CD4-positive, alpha-beta memory T cell (primary cell): ENCODE data around the gene RPP25L. TPM values are rescaled to one million over a fixed set of nuclear protein-coding genes. Genes with fewer than 3 reads are reported as not detected.

Experiments
- CTCF ChIA-PET: fragments of 350-600 bp; sonication (Branson Sonifier 250); formaldehyde crosslinking; loops from one replicate; lab custom pipeline; 2021; ENCODE audit warnings: inconsistent platforms; ENCODE audit not compliant: partially characterized antibody; lab: Charles Lee
- POLR2A ChIA-PET: fragments of 350-600 bp; sonication (Branson Sonifier 250); formaldehyde crosslinking; loops from one replicate; lab custom pipeline; 2021; ENCODE audit not compliant: partially characterized antibody; lab: Charles Lee
- DNase-seq, 5 donors: peaks; one replicate each; pipeline versions ENCODE4 v3.0.0 to v3.0.0-alpha.2; 2020 to 2022; ENCODE audit warnings: mixed read lengths in 1 of 5
- H3K27ac ChIP-seq: one replicate; pipeline ENCODE4 v1.7.0; 2013; ENCODE audit warnings: low read depth, low read length
- H3K27me3 ChIP-seq: 2 replicates; pipeline ENCODE4 v1.7.0; 2013; ENCODE audit warnings: mild to moderate bottlenecking, low read length, moderate library complexity; ENCODE audit not compliant: insufficient read depth
- H3K36me3 ChIP-seq: 2 replicates; pipeline ENCODE4 v1.7.0; 2013; ENCODE audit warnings: mild to moderate bottlenecking, low read length, moderate library complexity; ENCODE audit not compliant: insufficient read depth
- H3K4me1 ChIP-seq: 2 replicates; pipeline ENCODE4 v1.7.0; 2013; ENCODE audit warnings: mild to moderate bottlenecking, low read length, moderate library complexity; ENCODE audit not compliant: insufficient read depth
- H3K4me3 ChIP-seq, 2 donors: one replicate each; pipeline ENCODE4 v1.7.0; 2013; ENCODE audit warnings: low read length in 2 of 2, mild to moderate bottlenecking in 1 of 2
- H3K9me3 ChIP-seq, 2 donors: one replicate each; pipeline ENCODE4 v1.7.0; 2013; ENCODE audit warnings: low read length in 2 of 2, control low read depth in 1 of 2; ENCODE audit not compliant: control insufficient read depth in 1 of 2
- H3K27ac Mint-ChIP-seq, 7 donors: one replicate each; pipeline ENCODE4 v1.8.0; 2020 to 2021; ENCODE audit warnings: mixed read lengths in 7 of 7, mild to moderate bottlenecking in 6 of 7, inconsistent platforms in 3 of 7, moderate library complexity in 3 of 7
- H3K27me3 Mint-ChIP-seq, 2 donors: one replicate each; pipeline ENCODE4 v1.8.0; 2020 to 2021; ENCODE audit warnings: mixed read lengths in 2 of 2
- H3K36me3 Mint-ChIP-seq, 2 donors: one replicate each; pipeline ENCODE4 v1.8.0; 2020 to 2021; ENCODE audit warnings: mixed read lengths in 2 of 2, inconsistent platforms in 1 of 2, mild to moderate bottlenecking in 1 of 2
- H3K4me1 Mint-ChIP-seq, 4 donors: one replicate each; pipeline ENCODE4 v1.8.0; 2020 to 2021; ENCODE audit warnings: mixed read lengths in 4 of 4, mild to moderate bottlenecking in 1 of 4
- H3K4me3 Mint-ChIP-seq, 8 donors: one replicate each; pipeline ENCODE4 v1.8.0; 2020 to 2021; ENCODE audit warnings: mixed read lengths in 8 of 8, mild to moderate bottlenecking in 7 of 8, moderate library complexity in 6 of 8, inconsistent platforms in 3 of 8
- H3K9me3 Mint-ChIP-seq, 8 donors: one replicate each; pipeline ENCODE4 v1.8.0; 2020 to 2021; ENCODE audit warnings: mixed read lengths in 8 of 8, mild to moderate bottlenecking in 5 of 8, inconsistent platforms in 3 of 8, moderate library complexity in 1 of 8
- intact Hi-C: fragments of 100-400 bp; cut with micrococcal nuclease; formaldehyde crosslinking; loops from one replicate; pipeline ENCODE4 v1.15.1; 2023
- polyA plus RNA-seq, 2 donors: library from polyadenylated mRNA; unstranded; fragments of 300-500 nt; fragmentation: Illumina TruSeq; gene quantifications; one replicate each; pipeline ENCODE4 v1.2.3, GENCODE V29; 2021
- total RNA-seq, 2 experiments: library from RNA; stranded (reverse); gene quantifications; one replicate each; pipeline ENCODE4 v1.2.3, GENCODE V29; 2021

RPP25L gene
- total and polyA plus RNA-seq, 4 experiments from 2014 or later: 28.5 to 46.5 (median 34.0) TPM

GRCh38 chr9:34577400-34578240 is 34.3 kb downstream of the RPP25L start:
- Mint-ChIP-seq H3K27ac (no peak overlapping the region), H3K9me3 (no peaks in the 10 kb centered on the region), H3K4me3 (peak overlapping the region in 7 of 8 donors; percentile 19 to 79 (median 65)), H3K4me1 (peaks cover 2 to 27% (median 12%) of the 10 kb centered on the region in 4 donors), H3K36me3 (no peaks in the 10 kb centered on the region), H3K27me3 (peaks cover 45 to 56% of the 10 kb centered on the region in 2 donors)
- ChIA-PET CTCF (interaction anchor here (1.3 kb wide), 1 partner anchor 14 kb away, joined by 3 read pairs; no protein-coding TSS in a partner anchor), POLR2A (interaction anchor here (1.1 kb wide), 1 partner anchor 14 kb away, joined by 3 read pairs; no protein-coding TSS in a partner anchor)
- Histone ChIP-seq H3K27me3 (peaks cover 20% of the 10 kb centered on the region), H3K4me1 (peaks cover 8% of the 10 kb centered on the region), H3K4me3 (no peak overlapping the region), H3K36me3 (no peaks in the 10 kb centered on the region), H3K27ac (no peak overlapping the region), H3K9me3 (no peaks in the 10 kb centered on the region)
- peak in 1 of 5 donors; percentile 6 for DNase-seq
- intact Hi-C loops: no loop called here

DNA sequence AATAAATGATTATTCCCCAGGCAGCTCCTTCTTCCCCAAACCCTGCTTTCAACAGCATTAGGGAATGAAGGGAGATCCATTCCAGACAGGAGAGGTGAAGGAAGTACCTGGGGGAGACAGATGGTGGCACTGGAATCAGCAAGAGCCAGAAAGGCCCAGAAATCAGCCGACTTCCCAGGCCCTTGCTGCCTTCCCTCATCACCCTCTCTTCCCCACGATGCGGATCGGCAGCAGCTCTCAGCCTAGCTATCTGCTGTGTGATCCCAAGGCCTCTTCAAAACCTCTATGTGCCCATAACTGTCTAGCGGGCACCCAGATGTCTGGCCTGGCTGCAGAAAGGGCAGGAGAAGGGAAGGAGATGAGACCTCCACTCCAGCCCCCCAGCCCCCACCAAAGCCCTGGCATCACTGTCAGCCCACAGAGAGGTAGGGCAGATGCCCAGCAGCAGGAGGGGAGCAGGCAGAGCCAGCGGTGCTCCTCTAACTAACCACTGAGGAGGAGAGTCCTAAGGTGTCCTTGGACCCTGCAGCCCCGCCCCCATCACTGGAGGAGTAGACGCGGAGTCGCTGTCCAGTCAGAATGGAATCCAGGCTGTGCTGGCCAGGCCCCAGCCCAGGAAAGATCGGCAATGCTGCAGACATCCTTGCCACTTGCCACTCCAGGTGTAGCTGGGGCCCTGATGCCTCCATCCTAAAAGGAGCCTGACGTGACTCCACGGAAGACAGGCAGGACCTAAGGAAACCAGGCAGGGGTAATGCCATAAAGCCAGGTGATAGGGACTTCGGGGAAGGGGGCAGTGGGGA is 35.1 kb downstream of the RPP25L start:
- intact Hi-C loops: no loop called here
- ChIA-PET CTCF (no interaction called here), POLR2A (no interaction called here)
- H3K4me1 ChIP-seq: peaks cover 8% of the 10 kb centered on the region
- H3K27me3 ChIP-seq: peaks cover 20% of the 10 kb centered on the region
- H3K4me3 ChIP-seq: no peak overlapping the region
- Mint-ChIP-seq H3K36me3 (no peaks in the 10 kb centered on the region), H3K4me1 (peaks cover 2 to 27% (median 12%) of the 10 kb centered on the region in 4 donors), H3K27me3 (peaks cover 42 to 54% of the 10 kb centered on the region in 2 donors), H3K4me3 (peak overlapping the region; percentile 17 to 79 (median 64)), H3K27ac (no peak overlapping the region), H3K9me3 (no peaks in the 10 kb centered on the region)
- no peak for DNase-seq
- no peaks in the 10 kb centered on the region for H3K36me3 ChIP-seq
- H3K9me3 ChIP-seq: no peaks in the 10 kb centered on the region
- H3K27ac ChIP-seq: no peak overlapping the region

DNA sequence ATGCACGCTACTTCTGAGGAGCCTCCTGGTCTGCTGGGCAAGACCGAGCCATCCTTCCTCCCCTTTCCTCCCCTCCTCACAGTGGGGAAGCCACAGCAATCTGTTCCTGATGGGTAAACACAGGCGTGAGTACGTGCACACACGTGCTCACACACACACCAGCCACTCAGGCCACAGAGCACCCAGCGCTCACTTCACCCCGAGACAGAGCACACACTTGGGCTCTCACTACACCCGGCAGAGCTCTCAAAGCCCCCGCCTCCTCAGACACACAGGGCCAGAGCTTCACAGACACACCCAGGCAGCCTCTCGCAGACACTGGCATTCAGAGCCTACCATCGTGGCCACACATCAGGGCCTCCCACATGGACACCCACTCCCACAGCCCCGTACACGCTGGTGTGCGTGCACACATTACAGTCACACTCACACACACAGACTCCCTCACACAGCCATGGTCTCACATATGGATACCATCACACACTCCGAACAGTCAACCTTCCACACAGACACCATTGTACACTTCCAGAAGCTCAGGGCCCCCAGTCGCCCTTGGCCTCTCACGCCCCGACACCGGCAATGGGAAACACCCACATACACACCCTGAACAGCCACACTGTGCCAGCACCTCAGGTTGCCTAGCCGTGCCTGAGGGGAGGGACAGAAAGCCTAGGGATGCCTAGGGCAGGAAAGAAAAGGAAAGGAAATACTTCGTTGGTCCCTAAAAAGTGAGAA is 35.9 kb downstream of the RPP25L start:
- CTCF ChIA-PET: no interaction called here
- H3K4me3 Mint-ChIP-seq: peak overlapping the region in 2 of 8 donors; percentile 17 to 21
- peaks cover 40 to 50% of the 10 kb centered on the region in 2 donors for H3K27me3 Mint-ChIP-seq
- peaks cover 2 to 27% (median 12%) of the 10 kb centered on the region in 4 donors for H3K4me1 Mint-ChIP-seq
- POLR2A ChIA-PET: no interaction called here
- no peak overlapping the region for H3K27ac Mint-ChIP-seq
- no peak overlapping the region for H3K27ac ChIP-seq
- DNase-seq: no peak
- no peaks in the 10 kb centered on the region for H3K9me3 Mint-ChIP-seq
- no peaks in the 10 kb centered on the region for H3K36me3 ChIP-seq
- H3K27me3 ChIP-seq: peaks cover 20% of the 10 kb centered on the region
- H3K4me3 ChIP-seq: no peak overlapping the region
- H3K4me1 ChIP-seq: peaks cover 8% of the 10 kb centered on the region
- intact Hi-C loops: no loop called here
- H3K36me3 Mint-ChIP-seq: no peaks in the 10 kb centered on the region
- no peaks in the 10 kb centered on the region for H3K9me3 ChIP-seq

DNA sequence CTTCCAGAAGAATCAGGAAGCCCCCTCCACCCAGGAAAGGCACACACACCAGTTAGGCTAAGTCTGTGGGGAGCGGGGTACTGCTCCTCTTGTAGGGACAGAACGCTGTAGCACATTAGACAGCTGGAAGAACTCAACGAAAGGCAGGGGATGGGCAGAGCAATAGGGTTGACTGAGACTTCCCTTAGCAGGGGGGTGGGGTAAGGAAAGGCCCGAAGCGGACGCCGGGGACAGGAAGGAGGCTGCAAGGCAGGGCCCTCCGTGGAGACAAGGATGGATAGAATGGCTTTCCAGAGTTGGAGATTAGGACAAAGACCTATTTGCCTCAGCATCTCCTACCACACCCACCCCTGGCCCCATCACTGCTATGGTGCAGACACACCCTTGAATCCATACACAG is 36.7 kb downstream of the RPP25L start:
- no peaks in the 10 kb centered on the region for H3K36me3 Mint-ChIP-seq

DNA sequence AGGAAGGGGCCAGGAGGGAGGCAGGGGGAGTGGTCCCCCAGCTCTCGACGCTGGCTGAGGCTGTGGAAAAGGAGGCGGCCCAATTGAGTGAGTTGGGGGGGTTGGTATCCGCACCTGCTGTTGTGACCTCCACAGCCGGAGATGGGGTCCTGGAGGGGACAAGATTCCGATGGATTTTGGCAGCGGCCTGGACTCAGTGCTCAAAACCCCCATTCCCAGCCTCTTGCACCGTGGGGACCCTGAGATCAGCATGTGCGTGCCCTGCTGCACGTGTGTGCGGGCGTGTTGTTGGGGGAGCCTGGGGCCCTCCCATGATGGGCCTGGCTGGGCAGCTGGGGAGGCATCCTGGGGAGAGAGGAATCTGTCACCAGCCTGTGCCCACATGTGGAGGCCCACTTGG is 37.3 kb downstream of the RPP25L start:
- no peak for DNase-seq
- Histone ChIP-seq H3K36me3 (no peaks in the 10 kb centered on the region), H3K4me1 (peaks cover 8% of the 10 kb centered on the region), H3K4me3 (no peak overlapping the region), H3K27ac (no peak overlapping the region), H3K27me3 (peaks cover 15% of the 10 kb centered on the region), H3K9me3 (no peaks in the 10 kb centered on the region)
- Mint-ChIP-seq H3K9me3 (no peaks in the 10 kb centered on the region), H3K27me3 (peaks cover 30 to 49% of the 10 kb centered on the region in 2 donors), H3K27ac (no peak overlapping the region), H3K4me3 (no peak overlapping the region), H3K36me3 (no peaks in the 10 kb centered on the region), H3K4me1 (peaks cover 2 to 27% (median 12%) of the 10 kb centered on the region in 4 donors)
- POLR2A ChIA-PET: no interaction called here
- intact Hi-C loops: no loop called here
- CTCF ChIA-PET: no interaction called here

More for the DNA sequence above, 36.7 kb downstream of the RPP25L start:
- Histone ChIP-seq H3K27me3 (peaks cover 20% of the 10 kb centered on the region), H3K36me3 (no peaks in the 10 kb centered on the region), H3K4me1 (peaks cover 8% of the 10 kb centered on the region), H3K9me3 (no peaks in the 10 kb centered on the region), H3K4me3 (no peak overlapping the region), H3K27ac (no peak overlapping the region)
- H3K27me3 Mint-ChIP-seq: peaks cover 36 to 48% of the 10 kb centered on the region in 2 donors
- POLR2A ChIA-PET: no interaction called here
- intact Hi-C loops: no loop called here
- H3K27ac Mint-ChIP-seq: no peak overlapping the region
- CTCF ChIA-PET: no interaction called here
- H3K9me3 Mint-ChIP-seq: no peaks in the 10 kb centered on the region
- H3K4me1 Mint-ChIP-seq: peaks cover 2 to 27% (median 12%) of the 10 kb centered on the region in 4 donors
- no peak for DNase-seq
- H3K4me3 Mint-ChIP-seq: no peak overlapping the region

DNA sequence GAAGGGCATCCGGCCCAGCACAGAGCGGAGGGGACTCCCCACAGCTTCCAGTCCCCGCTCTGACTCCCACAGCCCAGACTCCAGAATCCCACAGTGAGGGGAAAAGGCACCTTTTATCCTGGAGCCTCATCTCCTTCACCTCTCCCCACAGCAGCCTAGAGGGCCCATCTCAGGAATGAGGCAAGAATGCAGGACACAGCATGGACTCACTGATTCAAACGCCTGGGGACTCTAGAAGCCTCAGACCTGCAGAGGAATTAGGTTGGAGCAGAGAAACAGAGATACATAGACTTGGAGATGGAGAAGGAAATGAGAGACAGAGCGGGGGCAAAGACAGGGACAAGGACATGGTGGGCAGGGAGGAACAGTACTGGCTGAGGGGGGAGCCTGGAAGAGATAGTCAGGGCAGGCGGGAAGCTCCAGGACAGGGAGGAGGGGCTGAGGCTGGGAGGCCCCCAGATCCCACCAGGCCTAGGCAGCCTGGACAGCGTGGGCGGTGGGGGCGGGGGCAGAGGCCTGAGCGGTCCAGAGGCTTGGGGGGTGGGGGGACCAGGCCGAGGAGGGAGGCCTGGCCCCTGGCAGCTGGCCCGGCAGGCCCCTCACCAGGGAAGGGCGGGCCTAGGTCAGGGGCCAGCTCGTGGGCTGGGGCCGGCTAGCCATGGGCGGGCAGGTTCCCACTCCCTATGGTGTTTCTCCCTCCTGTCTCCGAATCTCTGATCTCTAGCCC is 38.1 kb downstream of the RPP25L start:
- no peaks in the 10 kb centered on the region for H3K9me3 ChIP-seq
- peaks cover 2 to 19% (median 9%) of the 10 kb centered on the region in 4 donors for H3K4me1 Mint-ChIP-seq
- H3K4me3 ChIP-seq: no peak overlapping the region
- H3K36me3 Mint-ChIP-seq: no peaks in the 10 kb centered on the region
- H3K27me3 ChIP-seq: peaks cover 7% of the 10 kb centered on the region
- DNase-seq: no peak
- no peak overlapping the region for H3K4me3 Mint-ChIP-seq
- ChIA-PET CTCF (interaction anchor here (0.6 kb wide), 1 partner anchor 397 kb away, joined by 4 read pairs; no protein-coding TSS in a partner anchor), POLR2A (no interaction called here)
- peaks cover 6% of the 10 kb centered on the region for H3K4me1 ChIP-seq
- H3K27me3 Mint-ChIP-seq: peaks cover 26 to 44% of the 10 kb centered on the region in 2 donors
- no peaks in the 10 kb centered on the region for H3K9me3 Mint-ChIP-seq
- no peaks in the 10 kb centered on the region for H3K36me3 ChIP-seq
- H3K27ac ChIP-seq: no peak overlapping the region
- intact Hi-C loops: no loop called here
- H3K27ac Mint-ChIP-seq: peak overlapping the region in 1 of 7 donors; percentile 18
